ENCODE measurements around the gene SH2D3C. TPM values are rescaled to one million over a fixed set of nuclear protein-coding genes. Genes with fewer than 3 reads are reported as not detected.

Gene SH2D3C
- polyA plus RNA-seq, 1 experiment: 0.04 TPM

DNA sequence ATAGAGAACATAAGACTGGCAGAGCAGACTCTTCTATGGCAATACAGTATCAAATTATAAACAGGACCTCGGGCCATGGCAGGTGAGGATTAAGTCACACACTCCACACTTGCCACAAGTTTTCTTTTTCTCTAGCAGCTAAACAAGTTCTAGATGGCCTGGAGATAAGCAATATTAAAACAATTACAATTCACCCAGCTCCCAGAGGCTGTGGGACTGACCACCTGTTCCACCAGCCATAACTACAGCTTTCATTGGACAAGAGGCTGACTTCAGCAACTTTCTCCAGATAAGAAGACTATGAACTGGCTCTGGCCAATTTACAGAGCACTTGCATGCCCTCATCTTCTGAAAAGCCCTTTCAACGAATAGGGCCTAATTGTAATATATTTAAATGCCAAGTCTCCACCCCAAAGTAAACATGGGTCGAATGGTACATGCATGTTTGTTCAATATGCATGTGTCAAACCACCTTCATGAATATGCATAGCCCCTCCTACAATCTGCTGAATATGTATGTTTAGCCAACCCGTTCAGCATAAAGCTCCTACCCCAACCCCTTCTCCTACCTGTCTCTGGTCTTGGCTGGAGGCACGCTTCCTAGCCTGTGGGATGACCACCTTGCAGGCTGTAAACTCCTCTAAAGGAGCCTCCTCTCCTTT lies 77.7 kb downstream of the SH2D3C start:
- Histone ChIP-seq H3K36me3 (ENCODE audit: control insufficient read depth, insufficient read depth, low read length) (no peaks in the 10 kb centered on the region), H3K4me3 (ENCODE audit: low read depth, low read length) (no peak overlapping the region), H3K27me3 (ENCODE audit: control insufficient read depth, insufficient read depth, low read length) (no peaks in the 10 kb centered on the region)
- DNase-seq (ENCODE audit: low read depth): no peak
- ChIA-PET POLR2A (no interaction called here), CTCF (interaction anchor here (1.3 kb wide), 1 partner anchor 9 kb away, joined by 4 read pairs; no protein-coding TSS in a partner anchor)
- TF ChIP-seq, protein P1, sequence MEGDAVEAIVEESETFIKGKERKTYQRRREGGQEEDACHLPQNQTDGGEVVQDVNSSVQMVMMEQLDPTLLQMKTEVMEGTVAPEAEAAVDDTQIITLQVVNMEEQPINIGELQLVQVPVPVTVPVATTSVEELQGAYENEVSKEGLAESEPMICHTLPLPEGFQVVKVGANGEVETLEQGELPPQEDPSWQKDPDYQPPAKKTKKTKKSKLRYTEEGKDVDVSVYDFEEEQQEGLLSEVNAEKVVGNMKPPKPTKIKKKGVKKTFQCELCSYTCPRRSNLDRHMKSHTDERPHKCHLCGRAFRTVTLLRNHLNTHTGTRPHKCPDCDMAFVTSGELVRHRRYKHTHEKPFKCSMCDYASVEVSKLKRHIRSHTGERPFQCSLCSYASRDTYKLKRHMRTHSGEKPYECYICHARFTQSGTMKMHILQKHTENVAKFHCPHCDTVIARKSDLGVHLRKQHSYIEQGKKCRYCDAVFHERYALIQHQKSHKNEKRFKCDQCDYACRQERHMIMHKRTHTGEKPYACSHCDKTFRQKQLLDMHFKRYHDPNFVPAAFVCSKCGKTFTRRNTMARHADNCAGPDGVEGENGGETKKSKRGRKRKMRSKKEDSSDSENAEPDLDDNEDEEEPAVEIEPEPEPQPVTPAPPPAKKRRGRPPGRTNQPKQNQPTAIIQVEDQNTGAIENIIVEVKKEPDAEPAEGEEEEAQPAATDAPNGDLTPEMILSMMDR (IDR thresholded peaks at IDR 0.05; ENCODE audit: insufficient read depth, low read depth, low read length): no peak

DNA sequence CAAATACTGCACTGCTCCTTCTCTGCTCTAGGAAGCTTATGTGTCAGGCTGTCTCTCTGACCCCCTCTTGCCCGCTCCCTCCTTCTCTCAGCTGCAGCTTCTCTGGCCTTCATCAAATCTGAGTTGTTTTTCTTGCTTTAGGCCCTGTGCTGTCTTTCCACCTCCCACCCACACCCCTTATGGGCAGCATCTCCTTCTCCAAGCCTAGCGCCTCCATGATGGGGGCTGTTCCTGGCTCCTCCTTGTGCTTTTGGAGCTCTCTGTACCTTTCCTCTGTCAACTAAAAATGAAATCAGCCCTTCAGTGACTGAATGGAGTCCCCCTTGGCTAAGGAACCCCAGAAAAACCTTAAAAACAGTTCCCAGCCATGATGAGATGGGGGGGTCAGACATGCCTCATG lies 78.3 kb downstream of the SH2D3C start:
- Histone ChIP-seq H3K4me3 (ENCODE audit: low read depth, low read length) (no peak overlapping the region), H3K27me3 (ENCODE audit: control insufficient read depth, insufficient read depth, low read length) (no peaks in the 10 kb centered on the region), H3K36me3 (ENCODE audit: control insufficient read depth, insufficient read depth, low read length) (no peaks in the 10 kb centered on the region)
- TF ChIP-seq, protein P1 (IDR thresholded peaks at IDR 0.05; ENCODE audit: insufficient read depth, low read depth, low read length): no peak
- DNase-seq (ENCODE audit: low read depth): no peak
- POLR2A ChIA-PET: no interaction called here
- CTCF ChIA-PET: interaction anchor here (1.3 kb wide), 1 partner anchor 9 kb away, joined by 4 read pairs; no protein-coding TSS in a partner anchor

DNA sequence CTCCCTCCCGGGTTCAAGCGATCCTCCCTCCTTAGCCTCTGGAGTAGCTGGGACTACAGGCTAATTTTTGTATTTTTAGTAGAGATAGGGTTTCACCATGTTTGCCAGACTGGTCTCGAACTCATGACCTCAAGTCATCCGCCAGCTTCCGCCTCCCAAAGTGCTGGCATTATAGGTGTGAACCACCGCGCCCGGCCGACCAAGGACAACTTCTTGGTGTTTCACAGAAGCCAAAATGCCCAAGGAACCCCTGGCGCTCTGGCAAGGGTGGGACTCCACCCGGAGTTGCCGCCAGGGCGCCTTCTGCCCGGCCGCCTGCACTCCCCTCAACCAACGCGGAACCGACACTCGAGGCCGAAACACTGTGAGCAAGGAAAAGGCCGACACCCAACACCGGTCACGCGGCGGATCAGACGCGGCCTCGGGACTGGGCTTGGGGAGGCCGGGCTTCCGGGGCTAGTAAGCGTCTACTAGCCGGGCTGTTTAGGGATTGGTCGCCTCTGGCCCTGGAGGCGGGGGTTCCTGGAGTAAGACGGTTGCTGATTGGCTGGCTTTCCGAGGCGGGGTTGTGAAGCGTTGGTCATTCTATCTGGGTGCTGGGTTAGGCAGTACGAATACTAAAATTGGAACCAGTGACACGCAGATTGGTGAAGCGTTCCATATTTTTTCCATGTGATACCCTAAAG lies 79.3 kb downstream of the SH2D3C start:
- no peaks in the 10 kb centered on the region for H3K27me3 ChIP-seq (ENCODE audit: control insufficient read depth, insufficient read depth, low read length)
- H3K36me3 ChIP-seq (ENCODE audit: control insufficient read depth, insufficient read depth, low read length): no peaks in the 10 kb centered on the region
- peak overlapping the region; percentile 27 for H3K4me3 ChIP-seq (ENCODE audit: low read depth, low read length)
- TF ChIP-seq, protein P1 (IDR thresholded peaks at IDR 0.05; ENCODE audit: insufficient read depth, low read depth, low read length): 0 out of 2 replicates have a peak, but pooled peaks have one; percentile 9
- ChIA-PET POLR2A (no interaction called here), CTCF (no interaction called here)
- DNase-seq (ENCODE audit: low read depth): peak; percentile 91

DNA sequence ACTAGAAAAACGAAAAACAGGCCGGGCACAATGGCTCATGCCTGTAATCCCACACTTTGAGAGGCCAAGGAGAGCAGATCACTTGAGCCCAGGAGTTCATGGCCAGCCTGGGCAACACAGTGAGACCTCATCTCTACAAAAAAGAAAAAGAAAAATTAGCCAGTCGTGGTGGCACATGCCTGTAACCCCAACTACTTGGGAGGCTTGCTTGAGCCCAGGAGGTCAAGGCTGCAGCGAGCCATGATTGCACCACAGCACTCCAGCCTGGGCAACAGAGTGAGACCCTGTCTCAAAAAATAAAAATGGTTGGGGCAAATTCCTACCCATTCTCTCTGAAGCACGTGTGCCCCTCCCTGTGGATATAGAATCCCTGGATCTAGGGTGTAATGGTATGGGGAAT lies 80.1 kb downstream of the SH2D3C start:
- ChIA-PET CTCF (no interaction called here), POLR2A (no interaction called here)
- Histone ChIP-seq H3K27me3 (ENCODE audit: control insufficient read depth, insufficient read depth, low read length) (no peaks in the 10 kb centered on the region), H3K4me3 (ENCODE audit: low read depth, low read length) (no peak overlapping the region), H3K36me3 (ENCODE audit: control insufficient read depth, insufficient read depth, low read length) (no peaks in the 10 kb centered on the region)
- no peak for DNase-seq (ENCODE audit: low read depth)
- TF ChIP-seq, protein P1 (IDR thresholded peaks at IDR 0.05; ENCODE audit: insufficient read depth, low read depth, low read length): no peak

DNA sequence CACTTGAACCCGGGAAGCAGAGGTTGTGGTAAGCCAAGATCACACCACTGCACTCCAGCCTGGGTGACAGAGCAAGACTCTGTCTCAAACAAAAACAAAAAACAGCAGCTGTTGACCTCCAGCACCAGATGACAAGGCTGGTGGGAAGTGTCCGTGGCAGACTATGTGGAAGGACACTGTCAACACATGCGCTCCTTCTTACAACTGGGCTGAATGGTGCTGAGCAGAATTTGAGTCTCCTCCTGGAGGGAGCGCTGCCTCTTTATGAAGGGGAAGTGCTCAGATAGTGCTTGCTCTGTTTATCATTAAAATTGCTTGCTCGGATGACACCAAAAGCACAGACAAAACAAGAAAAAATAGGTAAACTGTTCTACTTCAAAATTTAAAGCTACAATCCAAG lies 80.9 kb downstream of the SH2D3C start:
- ChIA-PET CTCF (no interaction called here), POLR2A (no interaction called here)
- Histone ChIP-seq H3K36me3 (ENCODE audit: control insufficient read depth, insufficient read depth, low read length) (no peaks in the 10 kb centered on the region), H3K27me3 (ENCODE audit: control insufficient read depth, insufficient read depth, low read length) (no peaks in the 10 kb centered on the region), H3K4me3 (ENCODE audit: low read depth, low read length) (no peak overlapping the region)
- no peak for DNase-seq (ENCODE audit: low read depth)
- TF ChIP-seq, protein P1 (IDR thresholded peaks at IDR 0.05; ENCODE audit: insufficient read depth, low read depth, low read length): no peak
